Thymus (tissue), 11 donors: ENCODE data around the gene GNA12. TPM values are rescaled to one million over a fixed set of nuclear protein-coding genes. Genes with fewer than 3 reads are reported as not detected.
A peak's percentile ranks its signal among the peaks of the same experiment; 100 is the strongest.
"Not testable (repeated sequence)": the region's sequence is repeated elsewhere in the genome, so short reads cannot be mapped to it uniquely, and the experiment has no call there.

Experiments
- DNase-seq, 9 donors: peaks; one replicate each; pipeline ENCODE4 v3.0.0-alpha.2; 2013; ENCODE audit warnings: low spot score in 9 of 9, low read depth in 6 of 9, missing footprints in 1 of 9
- H3K27ac ChIP-seq, 2 donors: one replicate each; pipeline ENCODE4 v1.5.1; 2013; ENCODE audit warnings: control low read depth in 1 of 2, low read depth in 1 of 2, low read length in 1 of 2, mild to moderate bottlenecking in 1 of 2, moderate library complexity in 1 of 2
- H3K27me3 ChIP-seq, 2 donors: one replicate each; pipeline ENCODE4 v1.5.1; 2013; ENCODE audit warnings: low read length in 1 of 2; ENCODE audit not compliant: control insufficient read depth in 2 of 2, insufficient read depth in 1 of 2
- H3K36me3 ChIP-seq, 2 donors: one replicate each; pipeline ENCODE4 v1.5.1; 2013; ENCODE audit warnings: low read length in 1 of 2, mild to moderate bottlenecking in 1 of 2, moderate library complexity in 1 of 2; ENCODE audit not compliant: control insufficient read depth in 2 of 2, insufficient read depth in 2 of 2
- H3K4me1 ChIP-seq, 2 donors: one replicate each; pipeline ENCODE4 v1.5.1; 2013; ENCODE audit warnings: low read length in 2 of 2; ENCODE audit not compliant: control insufficient read depth in 2 of 2, insufficient read depth in 2 of 2
- H3K4me3 ChIP-seq, 2 donors: one replicate each; pipeline ENCODE4 v1.5.1; 2013; ENCODE audit warnings: low read length in 2 of 2, control low read depth in 1 of 2, mild to moderate bottlenecking in 1 of 2
- H3K9me3 ChIP-seq, 2 donors: one replicate each; pipeline ENCODE4 v1.5.1; 2013; ENCODE audit warnings: low read length in 1 of 2, mild to moderate bottlenecking in 1 of 2; ENCODE audit not compliant: control insufficient read depth in 2 of 2, insufficient read depth in 1 of 2
- WGBS: extraction: QIAGEN DNeasy Blood & Tissue Kit; methylation state at CpG from one replicate; pipeline ENCODE4 v1.1.7; 2013; 5-methylcytosine and 5-hydroxymethylcytosine counted together
- polyA plus RNA-seq: library from polyadenylated mRNA; stranded (reverse); fragments of 200-250 nt; gene quantifications from one replicate; pipeline ENCODE4 v1.2.3, GENCODE V29; 2013
- total RNA-seq: library from RNA; stranded (reverse); fragments of 120-200 nt; gene quantifications from one replicate; pipeline ENCODE4 v1.2.4, GENCODE V29; 2013
- donor health status: healthy.

Gene GNA12
- total and polyA plus RNA-seq, 2 donors: 4.4 to 11.9 TPM

DNA sequence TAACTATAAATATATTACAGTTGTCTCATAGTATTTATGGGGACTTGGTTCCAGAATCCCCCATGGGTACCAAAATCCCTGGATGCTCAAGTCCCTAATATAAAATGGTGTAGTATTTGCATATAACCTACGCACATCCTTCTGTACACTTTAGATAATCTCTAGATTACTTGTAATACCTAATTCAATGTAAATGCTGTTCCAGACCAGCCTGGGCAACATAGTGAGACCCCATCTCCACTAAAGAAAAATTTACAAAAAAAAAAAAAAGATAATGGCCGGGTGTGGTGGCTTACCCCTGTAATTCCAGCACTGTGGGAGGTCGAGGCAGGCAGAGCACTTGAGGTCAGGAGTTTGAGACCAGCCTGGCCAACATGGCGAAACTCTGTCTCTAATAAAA lies 17.4 kb upstream of the GNA12 start:
- Histone ChIP-seq H3K27ac (no peak overlapping the region), H3K36me3 (no peaks in the 10 kb centered on the region)
- WGBS: 96% methylated on average over 4 of the region's 4 CpGs

DNA sequence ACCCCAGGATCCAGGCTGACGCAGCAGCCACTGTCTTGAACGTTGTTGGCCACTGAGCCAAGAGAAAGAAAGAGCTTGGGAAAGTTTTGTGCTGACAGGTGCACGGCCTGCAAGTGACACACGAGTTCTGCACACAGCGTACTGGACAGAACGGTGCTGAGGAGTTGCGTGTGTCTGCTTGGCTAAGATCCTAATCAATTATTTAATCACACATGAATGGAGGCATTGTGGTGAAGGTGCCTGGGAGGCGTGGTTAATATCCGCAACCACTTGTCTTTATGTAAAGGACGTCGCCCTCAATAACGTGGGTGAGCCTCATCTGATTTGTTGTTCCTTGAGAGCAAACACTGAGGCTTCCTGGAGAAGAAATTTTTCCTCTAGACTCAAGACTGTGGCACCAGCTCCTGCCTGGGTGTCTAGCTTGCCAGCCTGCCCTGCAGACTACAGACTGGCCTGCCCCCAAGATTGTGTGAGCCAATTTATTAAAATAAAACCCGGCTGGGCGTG lies 16.6 kb upstream of the GNA12 start:
- Histone ChIP-seq H3K27me3 (no peaks in the 10 kb centered on the region), H3K4me1 (peaks cover 6 to 19% of the 10 kb centered on the region in 2 donors), H3K36me3 (no peaks in the 10 kb centered on the region), H3K9me3 (no peaks in the 10 kb centered on the region), H3K27ac (no peak overlapping the region), H3K4me3 (no peak overlapping the region)
- 94% methylated on average over 14 of the region's 14 CpGs for WGBS
- no peak for DNase-seq

More for the DNA sequence above, 17.4 kb upstream of the GNA12 start:
- no peaks in the 10 kb centered on the region for H3K27me3 ChIP-seq
- no peak overlapping the region for H3K4me3 ChIP-seq
- DNase-seq: no peak
- H3K4me1 ChIP-seq: peaks cover 6 to 19% of the 10 kb centered on the region in 2 donors
- no peaks in the 10 kb centered on the region for H3K9me3 ChIP-seq

DNA sequence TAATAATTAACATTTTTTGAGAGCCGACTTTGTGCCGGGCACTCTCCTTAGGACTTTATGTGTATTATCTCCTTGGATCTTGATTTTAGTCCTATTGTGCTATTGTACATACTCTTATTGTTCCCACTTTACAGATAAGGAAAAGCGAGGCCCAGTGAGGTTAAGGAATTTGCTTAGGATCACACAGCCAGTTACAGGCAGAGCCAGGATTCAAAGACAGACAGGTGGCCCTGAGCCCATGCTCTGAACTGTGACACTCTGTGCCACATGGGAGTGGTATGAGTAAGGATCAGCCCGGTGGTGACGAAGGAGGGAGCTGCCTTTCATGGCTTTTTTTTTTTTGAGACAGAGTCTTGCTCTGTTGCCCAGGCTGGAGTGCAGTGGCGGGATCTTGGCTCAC lies 15.8 kb upstream of the GNA12 start:
- DNase-seq: no peak
- H3K27me3 ChIP-seq: no peaks in the 10 kb centered on the region
- no peak overlapping the region for H3K4me3 ChIP-seq
- H3K36me3 ChIP-seq: no peaks in the 10 kb centered on the region
- H3K4me1 ChIP-seq: peaks cover 6 to 15% of the 10 kb centered on the region in 2 donors
- H3K27ac ChIP-seq: no peak overlapping the region
- no peaks in the 10 kb centered on the region for H3K9me3 ChIP-seq
- 98% methylated on average over 6 of the region's 6 CpGs for WGBS

DNA sequence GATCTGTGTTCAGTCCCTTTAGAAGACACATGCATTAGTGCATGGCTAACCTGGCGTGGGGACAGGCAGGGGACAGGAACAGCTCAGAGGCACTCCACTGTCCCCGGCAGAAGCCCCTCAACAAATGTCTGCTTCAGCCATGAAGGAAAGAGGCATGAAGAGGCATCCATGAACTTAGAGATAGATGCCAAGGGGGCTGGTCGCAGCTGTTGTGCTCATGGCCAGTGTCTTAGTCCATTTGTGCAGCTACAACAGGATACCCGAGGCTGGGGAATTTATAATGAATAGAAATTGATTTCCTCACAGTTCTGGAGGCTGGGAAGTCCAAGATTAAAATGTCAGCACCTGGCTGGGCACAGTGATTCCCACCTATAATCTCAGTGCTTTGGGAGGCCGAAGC lies 14.5 kb upstream of the GNA12 start:
- H3K27ac ChIP-seq: no peak overlapping the region
- H3K36me3 ChIP-seq: no peaks in the 10 kb centered on the region
- H3K4me3 ChIP-seq: no peak overlapping the region
- WGBS: 95% methylated on average over 5 of the region's 5 CpGs
- H3K27me3 ChIP-seq: no peaks in the 10 kb centered on the region
- H3K4me1 ChIP-seq: peaks cover 4 to 7% of the 10 kb centered on the region in 2 donors
- no peak for DNase-seq
- H3K9me3 ChIP-seq: no peaks in the 10 kb centered on the region

DNA sequence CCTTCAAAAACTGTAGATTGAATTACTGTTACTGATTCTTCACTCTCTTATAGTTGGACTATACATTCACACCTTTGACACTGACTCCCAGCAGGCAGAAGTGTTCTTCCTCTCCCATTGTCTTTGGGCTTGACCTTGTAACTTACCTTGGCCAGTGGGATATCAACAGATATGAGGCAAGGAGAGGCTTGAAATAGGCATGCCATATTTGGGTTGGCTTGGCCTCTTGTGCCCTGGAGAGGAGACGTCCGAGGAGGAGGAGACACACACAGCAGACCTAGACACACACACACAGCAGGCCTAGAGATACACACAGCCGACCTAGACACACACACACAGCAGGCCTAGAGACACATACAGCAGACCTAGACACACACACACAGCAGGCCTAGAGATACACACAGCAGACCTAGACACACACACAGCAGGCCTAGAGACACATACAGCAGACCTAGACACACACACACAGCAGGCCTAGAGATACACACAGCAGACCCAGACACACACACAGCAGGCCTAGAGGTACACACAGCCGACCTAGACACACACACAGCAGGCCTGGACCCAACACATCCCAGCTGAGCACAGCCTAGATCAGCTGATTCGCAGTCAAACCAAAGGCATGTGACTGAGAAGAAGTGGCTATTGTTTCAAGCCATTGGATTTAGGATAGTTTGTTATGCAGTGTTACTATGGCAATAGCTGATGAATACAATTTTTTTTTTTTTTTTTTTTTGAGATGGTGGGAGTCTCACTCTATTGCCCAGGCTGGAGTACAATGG lies 12.5 kb upstream of the GNA12 start:
- H3K9me3 ChIP-seq: no peaks in the 10 kb centered on the region
- H3K27ac ChIP-seq: no peak overlapping the region
- no peaks in the 10 kb centered on the region for H3K4me1 ChIP-seq
- H3K27me3 ChIP-seq: no peaks in the 10 kb centered on the region
- 94% methylated on average over 5 of the region's 5 CpGs for WGBS
- DNase-seq: no peak
- H3K4me3 ChIP-seq: no peak overlapping the region
- H3K36me3 ChIP-seq: no peaks in the 10 kb centered on the region

DNA sequence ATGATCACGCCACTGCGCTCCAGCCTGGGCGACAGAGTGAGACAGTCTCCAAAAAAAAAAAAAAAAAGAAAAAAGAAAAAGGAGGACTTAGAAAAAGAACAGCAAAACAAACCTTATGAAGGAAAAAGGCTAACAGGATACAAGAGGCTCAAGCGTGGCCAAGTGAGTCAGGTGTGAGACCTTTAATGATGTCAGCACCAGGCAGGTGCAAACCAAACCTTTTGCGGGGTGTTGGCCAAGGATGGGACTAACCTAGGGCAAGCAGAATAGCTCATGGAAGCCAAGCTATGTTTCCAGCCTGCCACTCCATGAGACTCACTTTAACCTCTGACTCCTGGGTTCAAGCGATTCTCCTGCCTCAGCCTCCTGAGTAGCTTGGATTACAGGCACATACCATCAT lies 11.3 kb upstream of the GNA12 start:
- WGBS: 99% methylated on average over 6 of the region's 6 CpGs
- Histone ChIP-seq H3K27ac (no peak overlapping the region), H3K9me3 (no peaks in the 10 kb centered on the region), H3K4me3 (no peak overlapping the region), H3K36me3 (no peaks in the 10 kb centered on the region), H3K27me3 (no peaks in the 10 kb centered on the region), H3K4me1 (no peaks in the 10 kb centered on the region)
- no peak for DNase-seq

DNA sequence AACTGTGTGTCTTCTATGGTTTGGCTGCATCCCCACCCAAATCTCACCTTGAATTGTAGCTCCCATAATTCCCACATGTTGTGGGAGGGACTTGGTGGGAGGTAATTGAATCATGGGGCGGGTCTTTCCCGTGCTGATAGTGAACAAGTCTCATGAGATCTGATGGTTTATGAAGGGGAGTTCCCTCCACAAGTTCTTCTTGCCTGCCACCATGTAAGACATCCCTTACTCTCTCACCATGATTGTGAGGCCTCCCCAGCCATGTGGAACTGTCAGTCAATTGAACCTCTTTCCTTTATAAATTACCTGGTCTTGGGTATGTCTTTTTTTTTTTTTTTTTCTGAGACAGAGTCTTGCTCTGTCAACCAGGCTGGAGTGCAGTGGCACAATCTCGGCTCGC lies 9.4 kb upstream of the GNA12 start:
- not testable (repeated sequence) for H3K9me3 ChIP-seq, H3K27me3 ChIP-seq, H3K27ac ChIP-seq, DNase-seq, H3K4me3 ChIP-seq, H3K4me1 ChIP-seq, H3K36me3 ChIP-seq
- WGBS: 94% methylated on average over 4 of the region's 4 CpGs

DNA sequence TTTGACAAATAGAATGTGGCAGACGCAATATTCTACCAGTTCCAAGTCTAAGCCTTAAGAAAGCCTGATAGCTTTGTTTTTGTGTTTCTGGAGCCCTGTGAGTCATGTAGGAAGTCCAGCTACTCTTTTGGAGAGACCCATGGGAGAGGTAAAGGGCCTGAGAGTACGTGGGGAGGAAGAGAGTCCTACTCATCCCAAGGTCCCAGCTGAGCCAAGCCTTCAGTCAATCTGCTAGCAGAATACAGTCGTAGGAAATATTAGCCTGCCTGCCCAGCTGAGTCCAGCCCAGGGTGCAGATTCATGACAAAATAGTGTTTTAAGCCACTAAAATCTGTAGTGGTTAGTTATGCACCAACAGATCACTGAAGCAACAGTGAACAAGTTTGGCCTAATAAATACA lies 9.0 kb upstream of the GNA12 start:
- 92% methylated on average over 3 of the region's 3 CpGs for WGBS
- H3K4me3 ChIP-seq: no peak overlapping the region
- no peak for DNase-seq

DNA sequence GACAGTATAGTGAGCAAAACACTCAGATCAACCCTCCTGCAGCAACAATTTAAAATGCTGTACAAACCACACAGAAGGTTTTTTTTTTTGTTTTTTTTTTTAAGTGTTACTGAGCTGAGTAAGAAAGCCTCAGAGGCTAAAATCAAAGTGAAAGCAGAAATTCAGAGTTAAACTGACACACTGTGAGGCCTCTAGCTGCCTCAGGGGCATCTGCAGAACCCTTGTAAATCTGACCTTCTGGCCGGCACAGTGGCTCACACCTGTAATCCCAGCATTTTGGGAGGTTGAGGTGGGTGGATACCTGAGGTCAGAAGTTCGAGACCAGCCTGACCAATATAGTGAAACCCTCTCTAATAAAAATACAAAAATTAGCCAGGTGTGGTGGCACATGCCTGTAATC lies 7.4 kb upstream of the GNA12 start:
- peak in 1 of 9 donors; percentile 48 for DNase-seq
- Histone ChIP-seq H3K27ac (no peak overlapping the region), H3K27me3 (no peaks in the 10 kb centered on the region), H3K4me3 (no peak overlapping the region), H3K9me3 (no peaks in the 10 kb centered on the region), H3K36me3 (no peaks in the 10 kb centered on the region), H3K4me1 (no peaks in the 10 kb centered on the region)
- WGBS: 60% methylated on average over 2 of the region's 2 CpGs

More for the DNA sequence above, 9.0 kb upstream of the GNA12 start:
- H3K27ac ChIP-seq: no peak overlapping the region
- H3K36me3 ChIP-seq: no peaks in the 10 kb centered on the region
- no peaks in the 10 kb centered on the region for H3K27me3 ChIP-seq
- H3K9me3 ChIP-seq: no peaks in the 10 kb centered on the region
- no peaks in the 10 kb centered on the region for H3K4me1 ChIP-seq
